ENCODE data around the gene GNPTG.

DNA sequence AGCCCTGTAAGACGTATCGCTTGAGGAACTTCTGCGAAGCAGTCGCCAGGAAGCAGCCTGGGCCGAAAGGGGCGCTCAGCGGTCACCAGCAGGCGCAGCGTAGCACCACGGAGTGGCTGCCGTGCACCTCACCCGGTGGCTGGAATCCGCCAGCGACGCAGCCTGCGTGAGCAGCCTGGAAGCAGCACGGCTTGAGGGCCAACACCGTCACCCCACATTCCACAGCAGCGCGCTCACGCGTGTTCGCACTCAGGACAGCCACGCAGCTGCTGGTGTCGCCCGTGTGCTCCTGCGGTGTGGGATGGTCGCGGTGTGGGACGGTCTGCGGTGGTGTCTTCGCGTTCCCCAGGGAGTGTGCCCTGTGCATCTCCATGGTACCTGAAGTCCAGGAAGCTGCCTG lies 32.7 kb upstream of the GNPTG start:
- TF ChIP-seq CTCF (IDR thresholded peaks at IDR 0.05), result no peak
- TF ChIP-seq POLR2AphosphoS5 (IDR thresholded peaks at IDR 0.05), result no peak
- TF ChIP-seq POLR2A (IDR thresholded peaks at IDR 0.05), result no peak
